Small intestine (tissue), 7 donors: ENCODE data around the gene SALL3. TPM values are rescaled to one million over a fixed set of nuclear protein-coding genes. Genes with fewer than 3 reads are reported as not detected.

Experiments used
- DNase-seq, 2 donors: peaks; one replicate each; pipeline versions ENCODE4 v3.0.0 to v3.0.0-alpha.2; 2013
- FAIRE-seq: peaks from 2 replicates; lab custom pipeline; 2012; peaks lifted over from hg19 to GRCh38; lab: Jason Lieb, UNC
- H3K27ac ChIP-seq, 3 donors: one replicate each; pipeline ENCODE4 v1.5.1; 2013; ENCODE audit warnings: low read length in 2 of 3, mild to moderate bottlenecking in 2 of 3, control low read depth in 1 of 3, inconsistent platforms in 1 of 3, low read depth in 1 of 3, moderate library complexity in 1 of 3
- H3K27me3 ChIP-seq, 3 donors: one replicate each; pipeline ENCODE4 v1.6.1; 2013; ENCODE audit warnings: low read length in 3 of 3, inconsistent platforms in 1 of 3; ENCODE audit not compliant: control insufficient read depth in 3 of 3, insufficient read depth in 3 of 3
- H3K36me3 ChIP-seq, 3 donors: one replicate each; pipeline ENCODE4 v1.6.1; 2013; ENCODE audit warnings: low read length in 3 of 3, inconsistent platforms in 1 of 3, low read depth in 1 of 3, mild to moderate bottlenecking in 1 of 3, moderate library complexity in 1 of 3; ENCODE audit not compliant: control insufficient read depth in 3 of 3, insufficient read depth in 2 of 3
- H3K4me1 ChIP-seq, 3 donors: one replicate each; pipeline ENCODE4 v1.6.1; 2013; ENCODE audit warnings: low read length in 2 of 3, inconsistent platforms in 1 of 3, low read depth in 1 of 3, mild to moderate bottlenecking in 1 of 3, moderate library complexity in 1 of 3; ENCODE audit not compliant: control insufficient read depth in 3 of 3, insufficient read depth in 2 of 3
- H3K4me3 ChIP-seq, 3 donors: one replicate each; pipeline ENCODE4 v1.5.1; 2013; ENCODE audit warnings: low read length in 3 of 3, control low read depth in 1 of 3, inconsistent platforms in 1 of 3, low read depth in 1 of 3, mild to moderate bottlenecking in 1 of 3, moderate library complexity in 1 of 3
- H3K9me3 ChIP-seq, 2 donors: one replicate each; pipeline ENCODE4 v1.6.1; 2013; ENCODE audit warnings: low read depth in 1 of 2, low read length in 1 of 2; ENCODE audit not compliant: control insufficient read depth in 2 of 2, insufficient read depth in 1 of 2
- WGBS, 3 donors: extraction: QIAGEN DNeasy Blood & Tissue Kit; methylation state at CpG; one replicate each; pipeline ENCODE4 v1.1.7; 2013; 5-methylcytosine and 5-hydroxymethylcytosine counted together
- polyA plus RNA-seq, 4 donors: library from polyadenylated mRNA; stranded (reverse) in 3 of 4; unstranded in 1 of 4; fragments of 200-250 nt in 3 of 4; fragments of 120-200 nt in 1 of 4; gene quantifications; one replicate each; pipeline versions ENCODE4 v1.2.1 to v1.2.3, GENCODE V29; 2013
- donor health status: healthy with polysubstance abuse.
- donor health status: control.
- donor health status: control.
- donor health status: Bipolar disorder and iron deficiency.
- donor health status: healthy.

SALL3 gene
- polyA plus RNA-seq, 4 donors, result under 0.01 to 0.01 TPM; not detected in 2

DNA sequence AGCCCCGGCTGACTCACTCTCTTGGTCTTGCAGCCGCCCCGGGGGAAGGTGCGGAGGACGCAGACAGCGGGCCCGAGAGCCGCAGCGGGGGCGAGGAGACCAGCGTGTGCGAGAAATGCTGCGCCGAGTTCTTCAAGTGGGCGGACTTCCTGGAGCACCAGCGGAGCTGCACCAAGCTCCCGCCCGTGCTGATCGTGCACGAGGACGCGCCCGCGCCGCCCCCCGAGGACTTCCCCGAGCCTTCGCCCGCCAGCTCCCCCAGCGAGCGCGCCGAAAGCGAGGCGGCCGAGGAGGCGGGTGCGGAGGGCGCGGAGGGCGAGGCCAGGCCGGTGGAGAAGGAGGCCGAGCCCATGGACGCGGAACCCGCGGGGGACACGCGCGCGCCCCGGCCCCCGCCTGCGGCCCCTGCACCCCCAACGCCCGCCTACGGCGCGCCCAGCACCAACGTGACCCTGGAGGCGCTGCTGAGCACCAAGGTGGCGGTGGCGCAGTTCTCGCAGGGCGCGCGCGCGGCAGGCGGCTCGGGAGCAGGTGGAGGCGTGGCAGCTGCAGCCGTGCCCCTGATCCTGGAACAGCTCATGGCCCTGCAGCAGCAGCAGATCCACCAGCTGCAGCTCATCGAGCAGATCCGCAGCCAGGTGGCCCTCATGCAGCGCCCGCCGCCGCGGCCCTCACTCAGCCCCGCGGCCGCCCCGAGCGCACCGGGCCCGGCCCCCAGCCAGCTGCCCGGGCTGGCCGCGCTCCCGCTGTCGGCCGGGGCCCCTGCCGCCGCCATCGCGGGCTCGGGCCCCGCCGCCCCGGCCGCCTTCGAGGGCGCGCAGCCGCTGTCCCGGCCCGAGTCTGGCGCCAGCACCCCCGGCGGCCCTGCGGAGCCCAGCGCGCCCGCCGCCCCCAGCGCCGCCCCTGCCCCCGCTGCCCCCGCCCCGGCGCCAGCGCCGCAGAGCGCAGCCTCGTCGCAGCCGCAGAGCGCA is 12.7 kb downstream of the SALL3 start:
- Histone ChIP-seq H3K36me3 (no peaks in the 10 kb centered on the region), H3K4me1 (no peaks in the 10 kb centered on the region), H3K9me3 (peaks cover 0 to 5% of the 10 kb centered on the region in 2 donors), H3K27me3 (peaks cover 0 to 10% (median 6%) of the 10 kb centered on the region in 3 donors), H3K27ac (no peak overlapping the region), H3K4me3 (no peak overlapping the region)
- WGBS, 3 donors, result 86 to 94% (median 88%) methylated on average over 92 to 129 of the region's 129 CpGs
- DNase-seq (no peak), FAIRE-seq (no peak)

DNA sequence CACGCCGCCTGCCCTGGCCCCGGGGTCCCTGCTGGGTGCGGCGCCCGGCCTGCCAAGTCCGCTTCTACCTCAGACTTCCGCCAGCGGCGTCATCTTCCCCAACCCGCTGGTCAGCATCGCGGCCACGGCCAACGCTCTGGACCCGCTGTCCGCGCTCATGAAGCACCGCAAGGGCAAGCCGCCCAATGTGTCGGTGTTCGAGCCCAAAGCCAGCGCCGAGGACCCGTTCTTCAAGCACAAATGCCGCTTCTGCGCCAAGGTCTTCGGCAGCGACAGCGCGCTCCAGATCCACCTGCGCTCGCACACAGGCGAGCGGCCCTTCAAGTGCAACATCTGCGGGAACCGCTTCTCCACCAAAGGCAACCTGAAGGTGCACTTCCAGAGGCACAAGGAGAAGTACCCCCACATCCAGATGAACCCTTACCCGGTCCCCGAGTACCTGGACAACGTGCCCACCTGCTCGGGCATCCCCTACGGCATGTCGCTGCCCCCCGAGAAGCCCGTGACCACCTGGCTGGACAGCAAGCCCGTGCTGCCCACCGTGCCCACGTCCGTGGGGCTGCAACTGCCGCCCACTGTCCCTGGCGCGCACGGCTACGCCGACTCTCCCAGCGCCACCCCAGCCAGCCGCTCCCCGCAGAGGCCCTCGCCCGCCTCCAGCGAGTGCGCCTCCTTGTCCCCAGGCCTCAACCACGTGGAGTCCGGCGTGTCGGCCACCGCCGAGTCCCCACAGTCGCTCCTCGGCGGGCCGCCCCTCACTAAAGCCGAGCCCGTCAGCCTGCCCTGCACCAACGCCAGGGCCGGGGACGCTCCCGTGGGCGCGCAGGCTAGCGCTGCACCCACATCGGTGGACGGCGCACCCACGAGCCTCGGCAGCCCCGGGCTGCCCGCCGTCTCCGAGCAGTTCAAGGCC is 13.7 kb downstream of the SALL3 start:
- no peak overlapping the region for H3K27ac ChIP-seq
- DNase-seq, result no peak
- H3K27me3 ChIP-seq, result peaks cover 0 to 7% (median 2%) of the 10 kb centered on the region in 3 donors
- no peaks in the 10 kb centered on the region for H3K36me3 ChIP-seq
- H3K4me1 ChIP-seq, result no peaks in the 10 kb centered on the region
- 97 to 98% (median 97%) methylated on average over 78 to 90 of the region's 90 CpGs for WGBS, 3 donors
- H3K4me3 ChIP-seq, result no peak overlapping the region
- H3K9me3 ChIP-seq, result peaks cover 0 to 5% of the 10 kb centered on the region in 2 donors
- no peak for FAIRE-seq

DNA sequence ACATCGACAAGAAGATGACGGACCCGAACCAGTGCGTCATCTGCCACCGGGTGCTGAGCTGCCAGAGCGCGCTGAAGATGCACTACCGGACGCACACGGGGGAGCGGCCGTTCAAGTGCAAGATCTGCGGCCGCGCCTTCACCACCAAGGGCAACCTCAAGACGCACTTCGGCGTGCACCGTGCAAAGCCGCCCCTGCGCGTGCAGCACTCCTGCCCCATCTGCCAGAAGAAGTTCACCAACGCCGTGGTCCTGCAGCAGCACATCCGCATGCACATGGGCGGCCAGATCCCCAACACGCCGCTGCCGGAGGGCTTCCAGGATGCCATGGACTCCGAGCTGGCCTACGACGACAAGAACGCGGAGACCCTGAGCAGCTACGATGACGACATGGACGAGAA is 14.4 kb downstream of the SALL3 start:
- WGBS, 3 donors, result 96 to 98% (median 98%) methylated on average over 36 to 37 of the region's 37 CpGs
- H3K4me1 ChIP-seq, result no peaks in the 10 kb centered on the region
- no peak overlapping the region for H3K27ac ChIP-seq
- H3K4me3 ChIP-seq, result no peak overlapping the region
- FAIRE-seq (no peak), DNase-seq (no peak)
- peaks cover 0 to 5% of the 10 kb centered on the region in 2 donors for H3K9me3 ChIP-seq
- peaks cover 0 to 7% (median 2%) of the 10 kb centered on the region in 3 donors for H3K27me3 ChIP-seq
- H3K36me3 ChIP-seq, result no peaks in the 10 kb centered on the region

- H3K9me3 ChIP-seq, result peaks cover 0 to 5% of the 10 kb centered on the region in 2 donors
- DNase-seq (no peak), FAIRE-seq (no peak)
- WGBS, 3 donors, result 96 to 97% (median 97%) methylated on average over 33 to 38 of the region's 38 CpGs
- no peak overlapping the region for H3K27ac ChIP-seq
- no peaks in the 10 kb centered on the region for H3K4me1 ChIP-seq
- H3K4me3 ChIP-seq, result no peak overlapping the region
- peaks cover 0 to 7% (median 2%) of the 10 kb centered on the region in 3 donors for H3K27me3 ChIP-seq
- no peaks in the 10 kb centered on the region for H3K36me3 ChIP-seq
These were observed 14.9 kb downstream of the SALL3 start for GRCh38 chr18:78994531-78994930.

DNA sequence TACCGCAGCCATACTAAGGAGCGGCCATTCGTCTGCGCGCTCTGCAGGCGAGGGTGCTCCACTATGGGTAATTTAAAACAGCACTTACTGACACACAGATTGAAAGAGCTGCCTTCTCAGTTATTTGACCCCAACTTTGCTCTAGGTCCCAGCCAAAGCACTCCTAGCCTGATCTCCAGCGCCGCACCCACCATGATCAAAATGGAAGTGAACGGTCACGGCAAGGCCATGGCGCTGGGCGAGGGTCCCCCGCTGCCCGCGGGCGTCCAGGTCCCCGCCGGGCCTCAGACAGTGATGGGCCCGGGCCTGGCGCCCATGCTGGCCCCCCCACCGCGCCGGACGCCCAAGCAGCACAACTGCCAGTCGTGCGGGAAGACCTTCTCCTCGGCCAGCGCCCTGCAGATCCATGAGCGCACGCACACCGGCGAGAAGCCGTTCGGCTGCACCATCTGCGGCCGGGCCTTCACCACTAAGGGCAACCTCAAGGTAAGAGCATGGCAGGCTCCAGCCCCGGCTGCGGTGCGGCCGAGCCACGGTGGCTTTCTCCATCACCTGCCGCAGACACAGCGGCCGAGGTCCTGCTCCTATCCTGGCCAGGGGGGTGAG is 15.5 kb downstream of the SALL3 start:
- Histone ChIP-seq H3K27ac (no peak overlapping the region), H3K4me1 (no peaks in the 10 kb centered on the region), H3K4me3 (no peak overlapping the region), H3K9me3 (peaks cover 0 to 5% of the 10 kb centered on the region in 2 donors), H3K36me3 (no peaks in the 10 kb centered on the region), H3K27me3 (peaks cover 0 to 7% (median 2%) of the 10 kb centered on the region in 3 donors)
- WGBS, 3 donors, result 96 to 98% (median 97%) methylated on average over 44 of the region's 44 CpGs
- FAIRE-seq (no peak), DNase-seq (no peak)

- no peak for DNase-seq
- no peak for FAIRE-seq
- 85 to 89% (median 89%) methylated on average over 22 of the region's 22 CpGs for WGBS, 3 donors
- H3K27me3 ChIP-seq, result peaks cover 0 to 8% (median 4%) of the 10 kb centered on the region in 3 donors
- H3K9me3 ChIP-seq, result peaks cover 0 to 5% of the 10 kb centered on the region in 2 donors
- no peak overlapping the region for H3K4me3 ChIP-seq
- H3K36me3 ChIP-seq, result no peaks in the 10 kb centered on the region
- H3K4me1 ChIP-seq, result no peaks in the 10 kb centered on the region
- no peak overlapping the region for H3K27ac ChIP-seq
These were observed 16.2 kb downstream of the SALL3 start for GRCh38 chr18:78995740-78996395.

DNA sequence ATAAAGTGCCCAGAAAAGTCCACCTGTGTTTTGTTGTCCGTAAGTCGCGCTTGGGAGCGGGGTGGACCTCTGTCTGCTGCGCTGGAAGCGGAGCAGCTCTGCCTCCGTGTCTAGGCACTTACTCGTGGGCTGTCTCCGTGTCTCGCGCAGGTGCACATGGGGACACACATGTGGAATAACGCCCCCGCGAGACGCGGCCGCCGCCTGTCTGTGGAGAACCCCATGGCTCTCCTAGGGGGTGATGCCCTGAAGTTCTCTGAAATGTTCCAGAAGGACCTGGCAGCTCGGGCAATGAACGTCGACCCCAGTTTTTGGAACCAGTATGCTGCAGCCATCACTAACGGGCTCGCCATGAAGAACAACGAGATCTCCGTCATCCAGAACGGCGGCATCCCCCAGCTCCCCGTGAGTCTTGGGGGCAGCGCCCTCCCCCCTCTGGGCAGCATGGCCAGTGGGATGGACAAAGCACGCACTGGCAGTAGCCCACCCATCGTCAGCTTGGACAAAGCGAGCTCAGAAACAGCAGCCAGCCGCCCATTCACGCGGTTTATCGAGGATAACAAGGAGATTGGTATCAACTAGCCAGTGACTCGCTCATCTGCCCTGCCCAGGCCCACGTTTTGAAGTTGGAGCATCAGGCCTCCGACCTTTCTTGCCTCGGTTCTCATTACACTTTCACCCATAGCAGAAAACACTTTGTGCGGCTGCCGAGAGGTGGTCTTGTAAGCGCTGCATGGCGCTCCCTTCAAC is 17.3 kb downstream of the SALL3 start:
- peaks cover 0 to 5% of the 10 kb centered on the region in 2 donors for H3K9me3 ChIP-seq
- H3K27ac ChIP-seq, result no peak overlapping the region
- H3K36me3 ChIP-seq, result no peaks in the 10 kb centered on the region
- FAIRE-seq (no peak), DNase-seq (no peak)
- no peaks in the 10 kb centered on the region for H3K4me1 ChIP-seq
- H3K27me3 ChIP-seq, result peaks cover 0 to 4% (median 4%) of the 10 kb centered on the region in 3 donors
- WGBS, 3 donors, result 91 to 94% (median 92%) methylated on average over 44 of the region's 44 CpGs
- H3K4me3 ChIP-seq, result no peak overlapping the region
